Caco-2 (cell line): ENCODE data around the gene ATG4B. TPM values are rescaled to one million over a fixed set of nuclear protein-coding genes. Genes with fewer than 3 reads are reported as not detected.

Experiments
- BruUV-seq: library from RNA; stranded (reverse); fragments of 400-500 nt; replicated peaks from 2 replicates; lab custom pipeline; 2021; lab: Mats Ljungman, UMichigan
- CTCF ChIA-PET: fragments of 300-600 bp; sonication (Branson Sonifier 250); formaldehyde crosslinking; loops from one replicate; lab custom pipeline; 2022; ENCODE audit warnings: antibody characterized with exemption; lab: Charles Lee
- POLR2A ChIA-PET: fragments of 300-600 bp; sonication (Branson Sonifier 250); formaldehyde crosslinking; loops from one replicate; lab custom pipeline; 2022; ENCODE audit warnings: antibody characterized with exemption; lab: Charles Lee
- DNase-seq, 2 experiments: peaks; one replicate each; pipeline versions ENCODE4 v3.0.0 to v3.0.0-alpha.2; 2020 to 2022
- H3K27me3 ChIP-seq: replicated peaks from 2 replicates; pipeline ENCODE4 v1.6.0; 2011; ENCODE audit warnings: low read length; ENCODE audit not compliant: control insufficient read depth, insufficient read depth
- H3K36me3 ChIP-seq: 2 replicates; pipeline ENCODE4 v1.5.1; 2011; ENCODE audit warnings: low read length; ENCODE audit not compliant: control insufficient read depth, insufficient read depth
- H3K4me1 ChIP-seq: fragments of 250-450 bp; sonication (Bioruptor Pico); 2 replicates; pipeline ENCODE4 v1.5.1; 2020; ENCODE audit warnings: mild to moderate bottlenecking
- H3K4me3 ChIP-seq: 2 replicates; pipeline ENCODE4 v1.5.1; 2011; ENCODE audit warnings: low read depth, mild to moderate bottlenecking, control low read depth, low read length
- H3K9me3 ChIP-seq: fragments of 250-450 bp; sonication (Bioruptor Pico); 2 replicates; pipeline ENCODE4 v1.5.1; 2020; ENCODE audit warnings: mild to moderate bottlenecking, moderate library complexity
- H3K27ac Mint-ChIP-seq: one replicate; pipeline ENCODE4 v1.8.0; 2022; ENCODE audit warnings: mixed read lengths; ENCODE audit not compliant: unreplicated experiment
- H3K27me3 Mint-ChIP-seq: one replicate; pipeline ENCODE4 v1.8.0; 2022; ENCODE audit warnings: mixed read lengths; ENCODE audit not compliant: insufficient read depth, unreplicated experiment
- H3K36me3 Mint-ChIP-seq: one replicate; pipeline ENCODE4 v1.8.0; 2022; ENCODE audit warnings: mild to moderate bottlenecking, mixed read lengths; ENCODE audit not compliant: insufficient read depth, unreplicated experiment
- H3K4me1 Mint-ChIP-seq: one replicate; pipeline ENCODE4 v1.8.0; 2022; ENCODE audit warnings: low read depth, mixed read lengths; ENCODE audit not compliant: unreplicated experiment
- H3K4me3 Mint-ChIP-seq: one replicate; pipeline ENCODE4 v1.8.0; 2022; ENCODE audit warnings: mild to moderate bottlenecking, moderate library complexity, mixed read lengths; ENCODE audit not compliant: unreplicated experiment
- H3K9me3 Mint-ChIP-seq: one replicate; pipeline ENCODE4 v1.8.0; 2022; ENCODE audit warnings: mixed read lengths; ENCODE audit not compliant: unreplicated experiment
- CTCF ChIP-seq, 2 experiments: fragments of 200-600 bp in 1 of 2; IDR thresholded peaks; 1 replicate in 1 of 2; 2 replicates in 1 of 2; pipeline versions ENCODE4 v1.5.1 to v1.8.0; 2011 to 2022; ENCODE audit warnings: antibody characterized with exemption in 1 of 2, control low read depth in 1 of 2, inconsistent platforms in 1 of 2, low read depth in 1 of 2, low read length in 1 of 2, mild to moderate bottlenecking in 1 of 2, moderate library complexity in 1 of 2; ENCODE audit not compliant: insufficient read depth in 1 of 2, severe bottlenecking in 1 of 2, unreplicated experiment in 1 of 2
- intact Hi-C: fragments of 100-400 bp; cut with micrococcal nuclease; formaldehyde crosslinking; loops from one replicate; pipeline ENCODE4 v1.10.0; 2022; ENCODE audit not compliant: unreplicated experiment
- total RNA-seq: library from RNA; stranded (reverse); gene quantifications from 2 replicates; pipeline ENCODE4 v1.2.3, GENCODE V29; 2022

The ATG4B gene
- total RNA-seq, 1 experiment from 2014 or later = 94.5 TPM

GRCh38 chr2:241689306-241689705 lies 51.8 kb downstream of the ATG4B start:
- Histone ChIP-seq H3K36me3 (peaks cover 1% of the 10 kb centered on the region; the same call in 1 of the 2 replicates), H3K9me3 (no peaks in the 10 kb centered on the region), H3K4me1 (peaks cover 4% of the 10 kb centered on the region; the same call in 1 of the 2 replicates), H3K4me3 (no peak overlapping the region), H3K27me3 (no peaks in the 10 kb centered on the region)
- POLR2A ChIA-PET = no interaction called here
- no TSS peak for BruUV-seq
- Mint-ChIP-seq H3K27me3 (no peaks in the 10 kb centered on the region), H3K4me3 (no peak overlapping the region), H3K4me1 (no peaks in the 10 kb centered on the region), H3K27ac (no peak overlapping the region), H3K9me3 (no peaks in the 10 kb centered on the region), H3K36me3 (peaks cover 25% of the 10 kb centered on the region)
- no peak for DNase-seq
- CTCF ChIA-PET = no interaction called here
- no peak for TF ChIP-seq CTCF (IDR thresholded peaks at IDR 0.05; ENCODE audit: insufficient read depth in 1 of 2, low read depth in 1 of 2, low read length in 1 of 2, severe bottlenecking in 1 of 2, unreplicated experiment in 1 of 2)
- intact Hi-C loops = no loop called here

GRCh38 chr2:241690202-241690717 lies 52.8 kb downstream of the ATG4B start:
- Mint-ChIP-seq H3K9me3 (no peaks in the 10 kb centered on the region), H3K27ac (no peak overlapping the region), H3K36me3 (peaks cover 19% of the 10 kb centered on the region), H3K27me3 (no peaks in the 10 kb centered on the region), H3K4me3 (no peak overlapping the region), H3K4me1 (no peaks in the 10 kb centered on the region)
- POLR2A ChIA-PET = no interaction called here
- Histone ChIP-seq H3K9me3 (no peaks in the 10 kb centered on the region), H3K4me1 (peaks cover 4% of the 10 kb centered on the region; the same call in 1 of the 2 replicates), H3K27me3 (no peaks in the 10 kb centered on the region), H3K36me3 (peaks cover 1% of the 10 kb centered on the region; the same call in 1 of the 2 replicates), H3K4me3 (no peak overlapping the region)
- CTCF ChIA-PET = no interaction called here
- BruUV-seq = no TSS peak
- intact Hi-C loops = no loop called here
- DNase-seq = no peak
- TF ChIP-seq CTCF (IDR thresholded peaks at IDR 0.05; ENCODE audit: insufficient read depth in 1 of 2, low read depth in 1 of 2, low read length in 1 of 2, severe bottlenecking in 1 of 2, unreplicated experiment in 1 of 2) = no peak

GRCh38 chr2:241692448-241692847 lies 55.0 kb downstream of the ATG4B start:
- no peak for DNase-seq
- intact Hi-C loops = no loop called here
- POLR2A ChIA-PET = interaction anchor here (0.6 to 0.9 kb wide), 2 partner anchors 9 to 152 kb away, joined by 3 to 10 read pairs; partner anchors contain the start of gene ING5
- BruUV-seq = no TSS peak
- H3K9me3 ChIP-seq = no peaks in the 10 kb centered on the region
- H3K27me3 ChIP-seq = no peaks in the 10 kb centered on the region
- Mint-ChIP-seq H3K4me3 (no peak overlapping the region), H3K36me3 (peaks cover 15% of the 10 kb centered on the region), H3K27ac (no peak overlapping the region), H3K9me3 (no peaks in the 10 kb centered on the region), H3K27me3 (no peaks in the 10 kb centered on the region), H3K4me1 (no peaks in the 10 kb centered on the region)
- H3K4me3 ChIP-seq = no peak overlapping the region
- peaks cover 1% of the 10 kb centered on the region; the same call in 1 of the 2 replicates for H3K36me3 ChIP-seq
- TF ChIP-seq CTCF (IDR thresholded peaks at IDR 0.05; ENCODE audit: insufficient read depth in 1 of 2, low read depth in 1 of 2, low read length in 1 of 2, severe bottlenecking in 1 of 2, unreplicated experiment in 1 of 2) = no peak
- H3K4me1 ChIP-seq = peaks cover 4% of the 10 kb centered on the region; the same call in 1 of the 2 replicates
- CTCF ChIA-PET = no interaction called here
